HG02938 (cell line): Measurements from ENCODE around the gene CLEC2D.
A peak's percentile ranks its signal among the peaks of the same experiment; 100 is the strongest.
"Not testable (repeated sequence)": the region's sequence is repeated elsewhere in the genome, so short reads cannot be mapped to it uniquely, and the experiment has no call there.

Experiments
- ATAC-seq: cut with Tn5 transposase; IDR thresholded peaks from one replicate; pipeline ENCODE4 v1.9.1; 2021; ENCODE audit warnings: mild to moderate bottlenecking, moderate library complexity; ENCODE audit not compliant: unreplicated experiment

CLEC2D gene

GRCh38 chr12:9669534-9669933 lies at the start of gene CLEC2D:
Gene CLEC2D, plus strand, starts transcription at chr12:9669713. Its CDS starts 22 bp downstream, at chr12:9669735.
- peak; percentile 39 for ATAC-seq

GRCh38 chr12:9625019-9625418 lies 44.5 kb upstream of the CLEC2D start:
- no peak for ATAC-seq

GRCh38 chr12:9626291-9626690 lies 43.2 kb upstream of the CLEC2D start:
- no peak for ATAC-seq

- ATAC-seq: no peak
Observed at GRCh38 chr12:9626821-9627220, 42.7 kb upstream of the CLEC2D start.

GRCh38 chr12:9632766-9633165 lies 36.7 kb upstream of the CLEC2D start:
- ATAC-seq: no peak

- ATAC-seq: no peak
Observed at GRCh38 chr12:9634177-9634803, 35.2 kb upstream of the CLEC2D start.

- ATAC-seq: no peak
Observed at GRCh38 chr12:9634969-9635754, 34.4 kb upstream of the CLEC2D start.

GRCh38 chr12:9636150-9636850 lies 33.2 kb upstream of the CLEC2D start:
- ATAC-seq: no peak

GRCh38 chr12:9636851-9637206 lies 32.7 kb upstream of the CLEC2D start:
- no peak for ATAC-seq

GRCh38 chr12:9640024-9640423 lies 29.5 kb upstream of the CLEC2D start:
- ATAC-seq: no peak

- no peak for ATAC-seq
Observed at GRCh38 chr12:9642606-9643265, 26.8 kb upstream of the CLEC2D start.

GRCh38 chr12:9643266-9643660 lies 26.2 kb upstream of the CLEC2D start:
- no peak for ATAC-seq

GRCh38 chr12:9644985-9645551 lies 24.4 kb upstream of the CLEC2D start:
- ATAC-seq: not testable (repeated sequence)

GRCh38 chr12:9646794-9647781 lies 22.4 kb upstream of the CLEC2D start:
- ATAC-seq: no peak

GRCh38 chr12:9647825-9648700 lies 21.4 kb upstream of the CLEC2D start:
- peak; percentile 59 for ATAC-seq

GRCh38 chr12:9648701-9649531 lies 20.6 kb upstream of the CLEC2D start:
- no peak for ATAC-seq

GRCh38 chr12:9649532-9649940 lies 20.0 kb upstream of the CLEC2D start:
- no peak for ATAC-seq

- no peak for ATAC-seq
Observed at GRCh38 chr12:9650151-9650576, 19.3 kb upstream of the CLEC2D start.
